Osteoblast (primary cell): ENCODE measurements around the gene PNPLA2. TPM values are rescaled to one million over a fixed set of nuclear protein-coding genes. Genes with fewer than 3 reads are reported as not detected.

ENCODE experiments used
- DNase-seq: peaks from one replicate; pipeline ENCODE4 v3.0.0; 2011; ENCODE audit warnings: low spot score, mixed read lengths; ENCODE audit not compliant: insufficient read length; ENCODE audit errors: missing footprints
- H2AFZ ChIP-seq: 2 replicates; pipeline ENCODE4 v1.6.0; 2011; ENCODE audit warnings: mild to moderate bottlenecking, low read length
- H3K27ac ChIP-seq: 2 replicates; pipeline ENCODE4 v1.5.1; 2011; ENCODE audit warnings: mild to moderate bottlenecking, low read depth, low read length, moderate library complexity
- H3K27me3 ChIP-seq: 2 replicates; pipeline ENCODE4 v1.6.0; 2012; ENCODE audit warnings: mild to moderate bottlenecking, control low read depth, inconsistent platforms, low read length, moderate library complexity; ENCODE audit not compliant: insufficient read depth
- H3K36me3 ChIP-seq: 2 replicates; pipeline ENCODE4 v1.5.1; 2011; ENCODE audit warnings: mild to moderate bottlenecking, low read length, control low read depth, moderate library complexity; ENCODE audit not compliant: insufficient read depth
- H3K4me1 ChIP-seq: 2 replicates; pipeline ENCODE4 v1.5.1; 2011; ENCODE audit warnings: mild to moderate bottlenecking, low read length, control low read depth, moderate library complexity; ENCODE audit not compliant: insufficient read depth
- H3K4me2 ChIP-seq: 2 replicates; pipeline ENCODE4 v1.6.0; 2011; ENCODE audit warnings: mild to moderate bottlenecking, low read length; ENCODE audit not compliant: insufficient read depth
- H3K4me3 ChIP-seq: fragments of 200-600 bp; sonication (generic); 3 replicates; pipeline ENCODE4 v1.5.1; 2012; ENCODE audit warnings: mild to moderate bottlenecking, low read length, inconsistent platforms; ENCODE audit not compliant: insufficient read depth
- H3K79me2 ChIP-seq: 2 replicates; pipeline ENCODE4 v1.6.0; 2012; ENCODE audit warnings: mild to moderate bottlenecking, low read length, control low read depth, inconsistent platforms; ENCODE audit not compliant: insufficient read depth
- H3K9me3 ChIP-seq: 2 replicates; pipeline ENCODE4 v1.5.1; 2011; ENCODE audit warnings: low read depth, low read length, control low read depth
- H4K20me1 ChIP-seq: 2 replicates; pipeline ENCODE4 v1.6.0; 2012; ENCODE audit warnings: mild to moderate bottlenecking, low read length, control low read depth; ENCODE audit not compliant: insufficient read depth
- total RNA-seq: library from RNA; depleted of rRNA; stranded (reverse); fragments of >200 nt; gene quantifications from 2 replicates; pipeline ENCODE4 v1.2.3, GENCODE V29; 2012
- TF ChIP-seq, protein P1 (sequence below): IDR thresholded peaks from 2 replicates; pipeline ENCODE4 v1.5.1; 2011; ENCODE audit warnings: mild to moderate bottlenecking, low read depth, low read length, moderate library complexity; ENCODE audit errors: extremely low read depth

PNPLA2 gene
- total RNA-seq, 1 donor: 32.6 TPM

- H3K36me3 ChIP-seq: peaks cover 13% of the 10 kb centered on the region
- H3K4me2 ChIP-seq: no peak overlapping the region
- H4K20me1 ChIP-seq: peaks cover 38% of the 10 kb centered on the region
- H2AFZ ChIP-seq: no peak overlapping the region
- H3K9me3 ChIP-seq: no peaks in the 10 kb centered on the region
- H3K4me3 ChIP-seq: no peak overlapping the region
- H3K79me2 ChIP-seq: peaks cover 31% of the 10 kb centered on the region
- peaks cover 27% of the 10 kb centered on the region for H3K4me1 ChIP-seq
- H3K27ac ChIP-seq: no peak overlapping the region
- TF ChIP-seq, protein P1, sequence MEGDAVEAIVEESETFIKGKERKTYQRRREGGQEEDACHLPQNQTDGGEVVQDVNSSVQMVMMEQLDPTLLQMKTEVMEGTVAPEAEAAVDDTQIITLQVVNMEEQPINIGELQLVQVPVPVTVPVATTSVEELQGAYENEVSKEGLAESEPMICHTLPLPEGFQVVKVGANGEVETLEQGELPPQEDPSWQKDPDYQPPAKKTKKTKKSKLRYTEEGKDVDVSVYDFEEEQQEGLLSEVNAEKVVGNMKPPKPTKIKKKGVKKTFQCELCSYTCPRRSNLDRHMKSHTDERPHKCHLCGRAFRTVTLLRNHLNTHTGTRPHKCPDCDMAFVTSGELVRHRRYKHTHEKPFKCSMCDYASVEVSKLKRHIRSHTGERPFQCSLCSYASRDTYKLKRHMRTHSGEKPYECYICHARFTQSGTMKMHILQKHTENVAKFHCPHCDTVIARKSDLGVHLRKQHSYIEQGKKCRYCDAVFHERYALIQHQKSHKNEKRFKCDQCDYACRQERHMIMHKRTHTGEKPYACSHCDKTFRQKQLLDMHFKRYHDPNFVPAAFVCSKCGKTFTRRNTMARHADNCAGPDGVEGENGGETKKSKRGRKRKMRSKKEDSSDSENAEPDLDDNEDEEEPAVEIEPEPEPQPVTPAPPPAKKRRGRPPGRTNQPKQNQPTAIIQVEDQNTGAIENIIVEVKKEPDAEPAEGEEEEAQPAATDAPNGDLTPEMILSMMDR: no peak
- no peak for DNase-seq
- no peaks in the 10 kb centered on the region for H3K27me3 ChIP-seq
Observed at GRCh38 chr11:823441-824291, 5.0 kb downstream of the PNPLA2 start.

- peaks cover 29% of the 10 kb centered on the region for H3K4me1 ChIP-seq
- H2AFZ ChIP-seq: no peak overlapping the region
- H3K4me3 ChIP-seq: no peak overlapping the region
- H3K27me3 ChIP-seq: no peaks in the 10 kb centered on the region
- H4K20me1 ChIP-seq: peaks cover 38% of the 10 kb centered on the region
- H3K27ac ChIP-seq: no peak overlapping the region
- TF ChIP-seq, protein P1: no peak
- no peak for DNase-seq
- peaks cover 13% of the 10 kb centered on the region for H3K36me3 ChIP-seq
- peaks cover 31% of the 10 kb centered on the region for H3K79me2 ChIP-seq
- H3K9me3 ChIP-seq: no peaks in the 10 kb centered on the region
- H3K4me2 ChIP-seq: no peak overlapping the region
Observed at GRCh38 chr11:824292-824880, 5.7 kb downstream of the PNPLA2 start.

DNA sequence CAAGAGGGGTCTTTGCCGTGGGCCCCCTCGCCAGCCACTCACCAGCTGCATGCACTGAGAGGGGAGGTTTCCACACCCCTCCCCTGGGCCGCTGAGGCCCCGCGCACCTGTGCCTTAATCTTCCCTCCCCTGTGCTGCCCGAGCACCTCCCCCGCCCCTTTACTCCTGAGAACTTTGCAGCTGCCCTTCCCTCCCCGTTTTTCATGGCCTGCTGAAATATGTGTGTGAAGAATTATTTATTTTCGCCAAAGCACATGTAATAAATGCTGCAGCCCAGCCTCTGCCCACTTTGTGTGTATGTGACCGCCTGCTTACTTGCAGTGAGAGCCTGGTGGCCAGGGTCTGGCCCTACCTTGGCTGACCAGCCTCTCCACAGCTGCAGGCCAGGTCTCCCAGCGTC, 6.2 kb downstream of the PNPLA2 start:
- TF ChIP-seq, protein P1: no peak
- no peak overlapping the region for H2AFZ ChIP-seq
- H4K20me1 ChIP-seq: peaks cover 38% of the 10 kb centered on the region

More for the DNA sequence above, 6.2 kb downstream of the PNPLA2 start:
- no peak for DNase-seq
- H3K4me3 ChIP-seq: no peak overlapping the region
- H3K27me3 ChIP-seq: no peaks in the 10 kb centered on the region
- H3K79me2 ChIP-seq: peaks cover 27% of the 10 kb centered on the region
- no peak overlapping the region for H3K4me2 ChIP-seq
- peaks cover 13% of the 10 kb centered on the region for H3K36me3 ChIP-seq
- no peaks in the 10 kb centered on the region for H3K9me3 ChIP-seq
- H3K4me1 ChIP-seq: peaks cover 35% of the 10 kb centered on the region
- H3K27ac ChIP-seq: no peak overlapping the region
